Stimulated activated CD8-positive, alpha-beta memory T cell treated with anti-CD3 and anti-CD28 coated beads, Interleukin-15, amount 100 ng/mL, for 4 hours (primary cell): ENCODE data around the gene UGT2B15.
"Not testable (repeated sequence)": the region's sequence is repeated elsewhere in the genome, so short reads cannot be mapped to it uniquely, and the experiment has no call there.

Experiments used
- DNase-seq, 2 donors: peaks; one replicate each; pipeline ENCODE4 v3.0.0-alpha.2; 2020; ENCODE audit warnings: low read depth in 2 of 2

UGT2B15 gene

GRCh38 chr4:68656445-68656973 is 13.9 kb downstream of the UGT2B15 start:
- DNase-seq, result not testable (repeated sequence)

- DNase-seq, result no peak
Measured at GRCh38 chr4:68655764-68656444, 14.5 kb downstream of the UGT2B15 start.

GRCh38 chr4:68654946-68655721 is 15.3 kb downstream of the UGT2B15 start:
- DNase-seq, result no peak

- DNase-seq, result no peak
Measured at GRCh38 chr4:68651932-68652331, 18.5 kb downstream of the UGT2B15 start.

DNA sequence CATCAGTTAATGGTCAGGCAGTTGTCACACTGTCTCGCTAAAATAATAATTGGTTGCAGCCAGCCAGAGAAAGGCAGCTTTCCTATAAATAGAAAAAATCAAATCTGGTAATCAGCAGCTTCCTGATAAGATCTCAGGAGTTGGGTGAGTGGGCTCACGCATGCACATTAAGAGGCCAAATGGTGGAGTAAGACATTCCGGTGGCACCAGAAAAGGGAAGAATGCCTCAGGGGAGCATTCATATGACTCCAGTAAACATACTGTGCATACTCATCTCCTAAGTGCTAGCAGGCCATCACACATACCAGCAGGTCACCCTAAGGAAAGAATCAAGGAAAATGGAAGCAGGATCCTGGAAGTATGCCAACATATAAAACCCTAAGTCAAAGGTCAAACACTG is 40.1 kb downstream of the UGT2B15 start:
- no peak for DNase-seq

DNA sequence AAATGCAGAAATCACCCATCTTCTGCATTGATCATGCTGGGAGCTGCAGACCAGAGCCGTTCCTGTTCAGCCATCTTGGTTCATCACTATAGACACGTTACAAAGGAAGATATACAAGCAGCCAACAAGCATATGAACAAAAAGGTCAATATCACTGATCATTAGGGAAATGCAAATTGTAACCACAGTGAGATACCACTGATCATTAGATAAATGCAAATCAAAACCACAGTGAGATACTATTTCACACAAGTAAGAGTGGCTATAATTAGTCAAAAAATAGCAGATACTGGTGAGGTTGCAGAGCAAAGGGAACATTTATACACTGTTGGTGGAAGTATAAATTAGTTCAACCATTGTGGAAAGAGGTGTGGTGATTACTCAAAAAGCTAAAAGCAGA is 47.7 kb downstream of the UGT2B15 start:
- DNase-seq, result not testable (repeated sequence)

GRCh38 chr4:68617003-68617698 is 53.3 kb downstream of the UGT2B15 start:
- no peak for DNase-seq

- no peak for DNase-seq
Measured at GRCh38 chr4:68615699-68616422, 54.6 kb downstream of the UGT2B15 start.

DNA sequence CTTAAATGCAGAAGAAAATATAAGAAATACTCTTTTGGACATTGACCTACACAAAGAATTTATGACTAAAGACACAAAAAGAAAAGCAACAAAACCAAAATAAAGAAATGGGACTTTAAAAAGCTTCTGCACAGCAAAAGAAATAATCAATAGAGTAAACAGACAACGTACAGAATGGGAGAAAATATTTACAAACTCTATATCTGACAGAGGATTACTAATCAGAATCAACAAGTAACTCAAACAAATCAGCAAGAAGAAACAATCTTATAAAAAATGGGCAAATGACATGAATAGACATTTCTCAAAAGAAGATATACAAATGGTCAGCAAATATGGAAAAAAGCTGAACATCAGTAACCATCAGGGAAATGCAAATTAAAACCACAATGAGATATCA is 56.7 kb downstream of the UGT2B15 start:
- no peak for DNase-seq

DNA sequence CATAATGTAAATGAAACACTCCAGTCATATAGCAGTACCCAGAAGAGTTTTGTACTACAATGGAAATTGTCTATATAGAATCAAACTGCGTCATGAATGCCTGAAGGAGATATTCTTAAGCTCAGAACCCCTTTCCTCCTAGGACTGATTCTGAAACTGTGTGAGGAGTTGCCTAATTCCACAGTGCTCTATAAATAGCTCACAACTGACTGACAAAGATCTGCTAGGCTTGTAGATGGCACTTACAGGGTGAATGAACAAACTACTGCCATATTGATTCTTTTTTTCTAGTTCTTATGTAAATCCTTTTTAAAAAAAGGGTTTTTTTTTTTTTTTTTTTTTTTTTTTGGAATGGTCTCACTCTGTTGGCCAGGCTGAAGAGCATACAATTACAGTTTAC is 64.2 kb downstream of the UGT2B15 start:
- no peak for DNase-seq

- no peak for DNase-seq
Measured at GRCh38 chr4:68599150-68599549, 71.3 kb downstream of the UGT2B15 start.

- DNase-seq, result no peak
Measured at GRCh38 chr4:68597482-68597881, 73.0 kb downstream of the UGT2B15 start.
